Thoracic aorta (tissue), 2 donors: ENCODE results near the gene POLR3A. TPM values are rescaled to one million over a fixed set of nuclear protein-coding genes. Genes with fewer than 3 reads are reported as not detected.

ENCODE experiments used
- ATAC-seq: fragments of 150-250 bp; one replicate; pipeline ENCODE4 v1.8.0; 2017; ENCODE audit warnings: low read depth; ENCODE audit not compliant: insufficient number of reproducible peaks, low FRiP score
- DNase-seq: peaks from one replicate; pipeline ENCODE4 v3.0.0-alpha.2; 2020; ENCODE audit warnings: low spot score
- H3K27ac ChIP-seq, 2 donors: fragments of 200-600 bp; sonication (generic); 1 replicate in 1 of 2; 2 replicates in 1 of 2; pipeline ENCODE4 v1.5.1; 2016; ENCODE audit warnings: mild to moderate bottlenecking in 2 of 2, moderate library complexity in 2 of 2
- H3K27me3 ChIP-seq: fragments of 200-600 bp; sonication (generic); replicated peaks from 2 replicates; pipeline ENCODE4 v1.6.0; 2016; ENCODE audit warnings: mild to moderate bottlenecking; ENCODE audit not compliant: insufficient read depth
- H3K36me3 ChIP-seq: fragments of 200-600 bp; sonication (generic); one replicate; pipeline ENCODE4 v1.5.1; 2016
- H3K4me1 ChIP-seq, 2 donors: fragments of 200-600 bp; sonication (generic); 1 replicate in 1 of 2; 2 replicates in 1 of 2; pipeline versions ENCODE4 v1.5.1 to v1.6.0; 2016; ENCODE audit warnings: low read depth in 2 of 2, mild to moderate bottlenecking in 1 of 2; ENCODE audit not compliant: control insufficient read depth in 1 of 2
- H3K4me3 ChIP-seq: fragments of 200-600 bp; sonication (generic); 2 replicates; pipeline ENCODE4 v1.5.1; 2016; ENCODE audit warnings: mild to moderate bottlenecking
- H3K9me3 ChIP-seq: fragments of 200-600 bp; sonication (generic); 2 replicates; pipeline ENCODE4 v1.5.1; 2016
- CTCF ChIP-seq: fragments of 200-600 bp; sonication (generic); IDR thresholded peaks from one replicate; pipeline ENCODE4 v1.5.1; 2019; ENCODE audit warnings: antibody characterized with exemption
- total RNA-seq, 2 donors: library from RNA; depleted of rRNA; stranded (reverse); fragments of >200 nt; gene quantifications; one replicate each; pipeline versions ENCODE4 v1.1.0 to v1.2.3, GENCODE V29; 2016

The POLR3A gene
- total RNA-seq, 2 donors from 2014 or later, result 12.3 to 19.3 TPM

- Histone ChIP-seq H3K36me3 (peaks cover 46% of the 10 kb centered on the region), H3K9me3 (no peaks in the 10 kb centered on the region), H3K27me3 (no peaks in the 10 kb centered on the region), H3K4me3 (no peak overlapping the region), H3K27ac (no peak overlapping the region), H3K4me1 (peaks cover 9 to 25% of the 10 kb centered on the region in 2 donors)
- DNase-seq (no peak), ATAC-seq (no peak)
- no peak for TF ChIP-seq CTCF
These were observed 51.4 kb downstream of the POLR3A start for GRCh38 chr10:77977934-77978333.

GRCh38 chr10:77977016-77977415 is 52.3 kb downstream of the POLR3A start:
- no peaks in the 10 kb centered on the region for H3K9me3 ChIP-seq
- peaks cover 40% of the 10 kb centered on the region for H3K36me3 ChIP-seq
- ATAC-seq (no peak), DNase-seq (no peak)
- peaks cover 9 to 34% of the 10 kb centered on the region in 2 donors for H3K4me1 ChIP-seq
- TF ChIP-seq CTCF, result no peak
- no peak overlapping the region for H3K4me3 ChIP-seq
- H3K27me3 ChIP-seq, result no peaks in the 10 kb centered on the region
- H3K27ac ChIP-seq, result no peak overlapping the region

GRCh38 chr10:77975086-77975666 is 54.1 kb downstream of the POLR3A start:
- no peak overlapping the region for H3K4me3 ChIP-seq
- peaks cover 22 to 51% of the 10 kb centered on the region in 2 donors for H3K4me1 ChIP-seq
- DNase-seq (no peak), ATAC-seq (no peak)
- H3K9me3 ChIP-seq, result no peaks in the 10 kb centered on the region
- peaks cover 26% of the 10 kb centered on the region for H3K36me3 ChIP-seq
- no peak for TF ChIP-seq CTCF
- H3K27ac ChIP-seq, result peak overlapping the region; percentile 78 to 84
- no peaks in the 10 kb centered on the region for H3K27me3 ChIP-seq

- Histone ChIP-seq H3K9me3 (no peaks in the 10 kb centered on the region), H3K27ac (peak overlapping the region; percentile 78 to 84), H3K4me3 (no peak overlapping the region), H3K4me1 (peaks cover 22 to 56% of the 10 kb centered on the region in 2 donors), H3K27me3 (no peaks in the 10 kb centered on the region), H3K36me3 (peaks cover 21% of the 10 kb centered on the region)
- DNase-seq (no peak), ATAC-seq (peak; percentile 37)
- TF ChIP-seq CTCF, result no peak
These were observed 54.8 kb downstream of the POLR3A start for GRCh38 chr10:77974396-77975074.

- no peak overlapping the region for H3K4me3 ChIP-seq
- peaks cover 11% of the 10 kb centered on the region for H3K36me3 ChIP-seq
- H3K27me3 ChIP-seq, result no peaks in the 10 kb centered on the region
- H3K4me1 ChIP-seq, result peaks cover 22 to 64% of the 10 kb centered on the region in 2 donors
- H3K27ac ChIP-seq, result peak overlapping the region; percentile 49 to 87
- DNase-seq (no peak), ATAC-seq (no peak)
- TF ChIP-seq CTCF, result no peak
- H3K9me3 ChIP-seq, result no peaks in the 10 kb centered on the region
These were observed 56.0 kb downstream of the POLR3A start for GRCh38 chr10:77973276-77973675.
